HCT116 (cell line): ENCODE results near the gene CYB5R2.

Source experiments
- ATF3 ChIP-seq: IDR thresholded peaks from 2 replicates; pipeline ENCODE4 v1.6.1; 2012
- CTCF ChIP-seq, 3 experiments: fragments of 200-600 bp in 1 of 3; sonication (generic) in 1 of 3; IDR thresholded peaks in 2 of 3; conservative IDR thresholded peaks in 1 of 3; 2 replicates each; pipeline ENCODE4 v1.5.1; 2012 to 2017; ENCODE audit warnings: low read depth in 2 of 3, low read length in 2 of 3, antibody characterized with exemption in 1 of 3, borderline replicate concordance in 1 of 3, control low read depth in 1 of 3, mild to moderate bottlenecking in 1 of 3, mixed read lengths in 1 of 3, mixed run types in 1 of 3, moderate library complexity in 1 of 3; ENCODE audit not compliant: insufficient read depth in 1 of 3
- EZH2 ChIP-seq: fragments of 200-600 bp; sonication (generic); IDR thresholded peaks from 2 replicates; pipeline ENCODE4 v1.6.1; 2017; ENCODE audit warnings: antibody characterized with exemption, mixed run types
- EZH2phosphoT487 ChIP-seq: fragments of 200-600 bp; IDR thresholded peaks from 2 replicates; pipeline ENCODE4 v1.6.1; 2018; ENCODE audit warnings: antibody characterized with exemption, borderline replicate concordance
- JUND ChIP-seq: IDR thresholded peaks from 2 replicates; pipeline ENCODE4 v1.6.1; 2012
- MAX ChIP-seq: IDR thresholded peaks from 2 replicates; pipeline ENCODE4 v1.6.1; 2012
- POLR2A ChIP-seq: IDR thresholded peaks from 2 replicates; pipeline ENCODE4 v1.7.0; 2011; ENCODE audit warnings: borderline replicate concordance; ENCODE audit not compliant: insufficient read depth, insufficient read length; ENCODE audit errors: extremely low read depth
- REST ChIP-seq: IDR thresholded peaks from 2 replicates; pipeline ENCODE4 v1.6.1; 2012; ENCODE audit warnings: low read depth
- TCF7L2 ChIP-seq: IDR thresholded peaks from 2 replicates; pipeline ENCODE4 v1.7.0; 2011; ENCODE audit warnings: borderline replicate concordance, inconsistent platforms; ENCODE audit not compliant: insufficient read depth, insufficient read length; ENCODE audit errors: extremely low read depth
- YY1 ChIP-seq: IDR thresholded peaks from 2 replicates; pipeline ENCODE4 v1.6.1; 2011; ENCODE audit warnings: low read length, low read depth, moderate library complexity, mild to moderate bottlenecking; ENCODE audit not compliant: insufficient replicate concordance; ENCODE audit errors: extremely low read depth
- ZBTB33 ChIP-seq: IDR thresholded peaks from 2 replicates; pipeline ENCODE4 v1.6.1; 2011; ENCODE audit warnings: mild to moderate bottlenecking, low read length, moderate library complexity; ENCODE audit not compliant: insufficient replicate concordance; ENCODE audit errors: extremely low read depth
- ZNF274 ChIP-seq: fragments of 200-500 bp; sonication (Bioruptor generic); IDR thresholded peaks from 2 replicates; pipeline ENCODE4 v1.6.1; 2014; ENCODE audit warnings: mild to moderate bottlenecking, low read depth, low read length, inconsistent platforms

- TF ChIP-seq ZNF274 (no peak), REST (no peak), MAX (no peak), ZBTB33 (no peak), JUND (no peak), CTCF (IDR thresholded peaks at IDR 0.05 in 2 of 3, conservative IDR thresholded peaks at IDR 0.05 in 1 of 3; ENCODE audit: borderline replicate concordance in 1 of 3, insufficient read depth in 1 of 3, low read depth in 2 of 3, low read length in 2 of 3) (no peak), POLR2A (no peak), EZH2 (no peak), YY1 (no peak), EZH2phosphoT487 (no peak), TCF7L2 (no peak), ATF3 (no peak)
Measured at GRCh38 chr11:7670641-7671040, 2.7 kb downstream of the CYB5R2 start.
